Tibial nerve (tissue), 3 donors: Measurements from ENCODE around the gene CORO2B.

Experiments used
- CTCF ChIP-seq, 5 experiments: fragments of 200-600 bp in 3 of 5; fragments of 450-650 bp in 2 of 5; sonication (generic) in 3 of 5; IDR thresholded peaks; one replicate each; pipeline ENCODE4 v1.5.1; 2016 to 2019; ENCODE audit warnings: antibody characterized with exemption in 5 of 5, mild to moderate bottlenecking in 3 of 5, moderate library complexity in 2 of 5
- POLR2A ChIP-seq, 2 donors: fragments of 450-650 bp; IDR thresholded peaks; one replicate each; pipeline ENCODE4 v1.6.1; 2017; ENCODE audit warnings: antibody characterized with exemption in 2 of 2, mild to moderate bottlenecking in 2 of 2, moderate library complexity in 2 of 2

- no peak for TF ChIP-seq CTCF (IDR thresholded peaks at IDR 0.05)
- no peak for TF ChIP-seq POLR2A (IDR thresholded peaks at IDR 0.05)
Observed at GRCh38 chr15:68672251-68672650, 93.5 kb downstream of the CORO2B start.
